ENCODE measurements around the gene SCO2.

DNA sequence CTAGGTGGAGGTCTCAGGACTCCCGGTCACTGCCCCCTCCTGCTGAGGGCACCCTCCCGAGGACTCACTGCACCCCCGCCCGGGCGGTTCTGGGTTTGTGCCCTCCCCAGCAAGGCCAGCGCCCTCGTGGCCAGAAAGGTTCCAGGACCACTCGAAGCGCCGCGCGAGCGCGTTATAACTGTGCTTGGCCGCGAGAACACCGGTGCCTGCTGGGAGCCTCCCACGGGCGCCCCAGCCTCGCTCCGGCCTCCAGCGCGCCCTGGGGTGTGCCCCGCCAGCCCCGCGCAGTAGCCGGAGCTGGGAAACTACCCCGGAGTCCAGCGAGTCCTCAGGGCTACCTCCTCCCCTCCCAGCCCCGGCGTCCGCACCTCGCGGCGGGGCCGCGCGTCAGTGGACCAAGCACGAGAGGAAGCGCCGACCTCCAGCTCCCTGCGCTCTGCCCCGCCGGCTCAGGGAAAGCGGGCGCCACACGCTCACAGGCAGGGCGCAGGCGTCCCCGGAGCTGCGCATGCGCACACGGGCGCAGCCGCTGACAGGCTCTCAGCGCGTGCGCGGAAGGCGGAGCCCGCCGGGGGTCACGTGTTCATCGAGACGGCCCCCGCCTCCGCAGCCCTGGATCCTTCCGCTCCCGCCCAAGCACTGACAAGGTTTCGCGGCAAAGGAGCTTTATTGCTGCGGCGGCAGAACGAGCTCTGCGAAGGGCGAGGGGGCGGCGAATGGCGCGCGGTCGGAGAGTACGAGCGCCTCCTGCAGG is at the start of gene SCO2:
- TF ChIP-seq, protein P1, sequence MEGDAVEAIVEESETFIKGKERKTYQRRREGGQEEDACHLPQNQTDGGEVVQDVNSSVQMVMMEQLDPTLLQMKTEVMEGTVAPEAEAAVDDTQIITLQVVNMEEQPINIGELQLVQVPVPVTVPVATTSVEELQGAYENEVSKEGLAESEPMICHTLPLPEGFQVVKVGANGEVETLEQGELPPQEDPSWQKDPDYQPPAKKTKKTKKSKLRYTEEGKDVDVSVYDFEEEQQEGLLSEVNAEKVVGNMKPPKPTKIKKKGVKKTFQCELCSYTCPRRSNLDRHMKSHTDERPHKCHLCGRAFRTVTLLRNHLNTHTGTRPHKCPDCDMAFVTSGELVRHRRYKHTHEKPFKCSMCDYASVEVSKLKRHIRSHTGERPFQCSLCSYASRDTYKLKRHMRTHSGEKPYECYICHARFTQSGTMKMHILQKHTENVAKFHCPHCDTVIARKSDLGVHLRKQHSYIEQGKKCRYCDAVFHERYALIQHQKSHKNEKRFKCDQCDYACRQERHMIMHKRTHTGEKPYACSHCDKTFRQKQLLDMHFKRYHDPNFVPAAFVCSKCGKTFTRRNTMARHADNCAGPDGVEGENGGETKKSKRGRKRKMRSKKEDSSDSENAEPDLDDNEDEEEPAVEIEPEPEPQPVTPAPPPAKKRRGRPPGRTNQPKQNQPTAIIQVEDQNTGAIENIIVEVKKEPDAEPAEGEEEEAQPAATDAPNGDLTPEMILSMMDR (IDR thresholded peaks at IDR 0.05) = peak; percentile 8 to 36 (median 29)
- peak; percentile 92 for TF ChIP-seq POLR2A (IDR thresholded peaks at IDR 0.05)

Data from right lobe of liver (tissue), 4 donors.